Uterus (tissue), 4 donors: Measurements from ENCODE around the gene LYZL4. TPM values are rescaled to one million over a fixed set of nuclear protein-coding genes. Genes with fewer than 3 reads are reported as not detected.

Source experiments
- DNase-seq, 2 donors: peaks; one replicate each; pipeline ENCODE4 v3.0.0-alpha.2; 2019 to 2020
- H3K27ac ChIP-seq, 2 donors: fragments of 200-600 bp; sonication (generic); 1 replicate in 1 of 2; 2 replicates in 1 of 2; pipeline ENCODE4 v1.5.1; 2016 to 2018
- H3K27me3 ChIP-seq, 2 donors: fragments of 200-600 bp; sonication (generic); one replicate each; pipeline ENCODE4 v1.5.1; 2018 to 2019; ENCODE audit warnings: control low read depth in 1 of 2
- H3K36me3 ChIP-seq, 2 donors: fragments of 200-600 bp; sonication (generic); one replicate each; pipeline ENCODE4 v1.5.1; 2019; ENCODE audit warnings: control low read depth in 1 of 2
- H3K4me1 ChIP-seq, 2 donors: fragments of 200-600 bp; sonication (generic); one replicate each; pipeline ENCODE4 v1.5.1; 2018 to 2019; ENCODE audit warnings: control low read depth in 1 of 2
- H3K4me3 ChIP-seq, 2 donors: fragments of 200-600 bp; sonication (generic); 1 replicate in 1 of 2; 2 replicates in 1 of 2; pipeline ENCODE4 v1.5.1; 2018 to 2019; ENCODE audit warnings: mild to moderate bottlenecking in 1 of 2
- H3K9me3 ChIP-seq, 2 donors: fragments of 200-600 bp; sonication (generic); one replicate each; pipeline ENCODE4 v1.5.1; 2019; ENCODE audit warnings: control low read depth in 1 of 2
- POLR2A ChIP-seq, 2 donors: fragments of 450-650 bp; IDR thresholded peaks; one replicate each; pipeline ENCODE4 v1.6.1; 2016; ENCODE audit warnings: antibody characterized with exemption in 2 of 2, mild to moderate bottlenecking in 1 of 2, moderate library complexity in 1 of 2
- intact Hi-C: fragments of 100-400 bp; cut with DNase I; formaldehyde crosslinking; loops from one replicate; pipeline ENCODE4 v1.15.1; 2023; ENCODE audit warnings: low total_unique reads
- total RNA-seq, 4 donors: library from RNA; depleted of rRNA in 3 of 4; stranded (reverse); fragments of >200 nt in 3 of 4; gene quantifications; one replicate each; pipeline versions ENCODE4 v1.1.0 to v1.2.4, GENCODE V29; 2014 to 2023
- TF ChIP-seq, protein P1 (sequence below), 4 experiments: fragments of 200-600 bp in 2 of 4; fragments of 450-650 bp in 2 of 4; sonication (generic) in 2 of 4; IDR thresholded peaks; one replicate each; pipeline ENCODE4 v1.5.1; 2016 to 2019; ENCODE audit warnings: antibody characterized with exemption in 4 of 4, mild to moderate bottlenecking in 2 of 4, moderate library complexity in 1 of 4
- donor health status: DM: yes; HTN: yes; CAD: no.

LYZL4 gene
- total RNA-seq, 4 donors from 2014 or later = not detected

DNA sequence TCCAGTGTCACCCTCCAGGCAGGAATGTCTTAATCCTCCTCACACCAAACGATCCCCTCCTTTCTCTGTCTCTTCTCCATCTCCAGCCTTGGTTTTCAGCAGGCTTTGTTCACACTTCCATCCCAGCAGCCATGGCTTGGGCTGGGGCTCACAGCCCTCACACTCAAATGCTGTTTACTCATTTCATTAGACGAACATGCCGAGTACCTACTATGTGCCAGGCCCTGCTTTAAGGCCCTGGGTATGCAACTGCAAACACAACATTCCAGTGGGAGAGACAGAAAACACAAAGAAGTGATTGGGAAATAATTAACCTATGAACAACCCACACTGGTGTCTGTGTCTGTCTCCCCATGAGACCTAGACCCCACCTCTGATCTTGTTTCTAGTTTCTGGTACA, 43.9 kb downstream of the LYZL4 start:
- intact Hi-C loops = no loop called here
- Histone ChIP-seq H3K4me3 (no peak overlapping the region), H3K27me3 (no peaks in the 10 kb centered on the region), H3K36me3 (no peaks in the 10 kb centered on the region), H3K9me3 (no peaks in the 10 kb centered on the region), H3K4me1 (no peaks in the 10 kb centered on the region), H3K27ac (no peak overlapping the region)
- no peak for DNase-seq
- TF ChIP-seq, protein P1, sequence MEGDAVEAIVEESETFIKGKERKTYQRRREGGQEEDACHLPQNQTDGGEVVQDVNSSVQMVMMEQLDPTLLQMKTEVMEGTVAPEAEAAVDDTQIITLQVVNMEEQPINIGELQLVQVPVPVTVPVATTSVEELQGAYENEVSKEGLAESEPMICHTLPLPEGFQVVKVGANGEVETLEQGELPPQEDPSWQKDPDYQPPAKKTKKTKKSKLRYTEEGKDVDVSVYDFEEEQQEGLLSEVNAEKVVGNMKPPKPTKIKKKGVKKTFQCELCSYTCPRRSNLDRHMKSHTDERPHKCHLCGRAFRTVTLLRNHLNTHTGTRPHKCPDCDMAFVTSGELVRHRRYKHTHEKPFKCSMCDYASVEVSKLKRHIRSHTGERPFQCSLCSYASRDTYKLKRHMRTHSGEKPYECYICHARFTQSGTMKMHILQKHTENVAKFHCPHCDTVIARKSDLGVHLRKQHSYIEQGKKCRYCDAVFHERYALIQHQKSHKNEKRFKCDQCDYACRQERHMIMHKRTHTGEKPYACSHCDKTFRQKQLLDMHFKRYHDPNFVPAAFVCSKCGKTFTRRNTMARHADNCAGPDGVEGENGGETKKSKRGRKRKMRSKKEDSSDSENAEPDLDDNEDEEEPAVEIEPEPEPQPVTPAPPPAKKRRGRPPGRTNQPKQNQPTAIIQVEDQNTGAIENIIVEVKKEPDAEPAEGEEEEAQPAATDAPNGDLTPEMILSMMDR (IDR thresholded peaks at IDR 0.05) = no peak
- TF ChIP-seq POLR2A (IDR thresholded peaks at IDR 0.05) = no peak

DNA sequence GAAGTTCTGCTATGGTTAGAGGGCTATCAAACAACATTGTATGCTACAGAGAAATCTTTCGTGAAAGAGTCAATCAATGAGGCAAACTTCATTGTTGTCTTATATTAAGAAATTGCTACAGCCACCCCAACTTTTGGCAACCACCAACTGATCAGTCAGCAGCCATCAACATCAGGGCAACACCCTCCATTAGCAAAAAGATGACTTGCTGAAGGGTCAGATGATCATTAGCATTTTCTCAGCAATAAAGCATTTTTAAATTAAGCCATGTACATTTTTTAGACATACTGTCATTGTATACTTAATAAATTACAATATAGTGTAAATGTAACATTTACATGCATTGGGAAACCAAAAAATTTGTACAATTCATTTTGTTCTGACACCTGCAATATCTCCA, 53.1 kb downstream of the LYZL4 start:
- Histone ChIP-seq H3K9me3 (no peaks in the 10 kb centered on the region), H3K4me3 (no peak overlapping the region), H3K27ac (no peak overlapping the region), H3K36me3 (no peaks in the 10 kb centered on the region), H3K27me3 (no peaks in the 10 kb centered on the region), H3K4me1 (no peaks in the 10 kb centered on the region)
- intact Hi-C loops = no loop called here
- no peak for DNase-seq
- TF ChIP-seq POLR2A (IDR thresholded peaks at IDR 0.05) = no peak
- TF ChIP-seq, protein P1 (IDR thresholded peaks at IDR 0.05) = no peak

GRCh38 chr3:42355612-42356011, 54.8 kb downstream of the LYZL4 start:
- Histone ChIP-seq H3K4me3 (no peak overlapping the region), H3K27ac (no peak overlapping the region), H3K9me3 (no peaks in the 10 kb centered on the region), H3K27me3 (no peaks in the 10 kb centered on the region), H3K36me3 (no peaks in the 10 kb centered on the region), H3K4me1 (no peaks in the 10 kb centered on the region)
- DNase-seq = no peak
- intact Hi-C loops = no loop called here
- TF ChIP-seq, protein P1 (IDR thresholded peaks at IDR 0.05) = no peak
- TF ChIP-seq POLR2A (IDR thresholded peaks at IDR 0.05) = no peak

GRCh38 chr3:42353631-42354030, 56.8 kb downstream of the LYZL4 start:
- Histone ChIP-seq H3K27ac (no peak overlapping the region), H3K4me3 (no peak overlapping the region), H3K4me1 (no peaks in the 10 kb centered on the region), H3K36me3 (no peaks in the 10 kb centered on the region), H3K27me3 (no peaks in the 10 kb centered on the region), H3K9me3 (no peaks in the 10 kb centered on the region)
- TF ChIP-seq, protein P1 (IDR thresholded peaks at IDR 0.05) = no peak
- no peak for TF ChIP-seq POLR2A (IDR thresholded peaks at IDR 0.05)
- intact Hi-C loops = no loop called here
- DNase-seq = no peak

DNA sequence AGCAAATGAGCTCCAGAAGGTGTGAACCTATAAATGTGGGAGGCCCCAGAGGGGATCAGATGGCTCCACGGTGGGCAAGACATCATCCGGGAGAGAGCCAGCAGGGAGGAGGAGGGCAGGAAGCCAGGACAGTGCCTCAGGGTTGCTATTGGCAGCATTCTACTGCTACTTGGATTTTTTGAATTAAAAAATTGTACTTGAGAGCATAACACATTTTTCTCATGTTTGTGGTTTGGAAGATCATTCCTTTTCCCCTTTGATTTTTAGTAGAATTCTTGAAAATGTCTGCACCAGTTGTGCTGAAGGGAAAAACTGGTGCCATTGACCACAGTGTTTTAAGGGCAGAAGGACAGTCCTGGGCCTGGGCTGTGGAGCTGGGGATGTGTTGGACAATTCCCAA, 59.2 kb downstream of the LYZL4 start:
- no peaks in the 10 kb centered on the region for H3K9me3 ChIP-seq
- intact Hi-C loops = no loop called here
- no peaks in the 10 kb centered on the region for H3K36me3 ChIP-seq
- no peak overlapping the region for H3K4me3 ChIP-seq
- TF ChIP-seq, protein P1 (IDR thresholded peaks at IDR 0.05) = no peak
- no peak for TF ChIP-seq POLR2A (IDR thresholded peaks at IDR 0.05)
- no peak for DNase-seq
- H3K27ac ChIP-seq = no peak overlapping the region
- H3K27me3 ChIP-seq = no peaks in the 10 kb centered on the region
- no peaks in the 10 kb centered on the region for H3K4me1 ChIP-seq
